ENCODE results near the gene SPTBN5.

Gene SPTBN5

DNA sequence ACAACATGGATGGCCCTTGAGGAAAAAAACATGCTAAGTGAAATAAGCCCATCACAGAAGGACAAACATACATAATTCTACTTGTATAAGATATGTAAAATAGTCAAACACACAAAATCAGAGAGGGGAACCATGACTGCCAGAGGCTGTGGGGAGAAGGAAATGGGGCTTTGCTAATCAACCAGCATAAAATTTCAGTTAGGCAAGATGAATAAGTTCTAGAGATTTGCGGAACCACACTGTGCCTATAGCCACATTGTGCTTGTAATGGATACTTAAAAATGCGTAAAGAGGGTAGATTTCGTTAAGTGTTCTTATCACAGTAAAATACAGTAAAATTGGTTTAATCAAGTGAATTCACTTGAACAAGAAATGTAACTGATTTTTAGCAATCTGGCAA, 33.7 kb upstream of the SPTBN5 start:
- TF ChIP-seq, protein P1, sequence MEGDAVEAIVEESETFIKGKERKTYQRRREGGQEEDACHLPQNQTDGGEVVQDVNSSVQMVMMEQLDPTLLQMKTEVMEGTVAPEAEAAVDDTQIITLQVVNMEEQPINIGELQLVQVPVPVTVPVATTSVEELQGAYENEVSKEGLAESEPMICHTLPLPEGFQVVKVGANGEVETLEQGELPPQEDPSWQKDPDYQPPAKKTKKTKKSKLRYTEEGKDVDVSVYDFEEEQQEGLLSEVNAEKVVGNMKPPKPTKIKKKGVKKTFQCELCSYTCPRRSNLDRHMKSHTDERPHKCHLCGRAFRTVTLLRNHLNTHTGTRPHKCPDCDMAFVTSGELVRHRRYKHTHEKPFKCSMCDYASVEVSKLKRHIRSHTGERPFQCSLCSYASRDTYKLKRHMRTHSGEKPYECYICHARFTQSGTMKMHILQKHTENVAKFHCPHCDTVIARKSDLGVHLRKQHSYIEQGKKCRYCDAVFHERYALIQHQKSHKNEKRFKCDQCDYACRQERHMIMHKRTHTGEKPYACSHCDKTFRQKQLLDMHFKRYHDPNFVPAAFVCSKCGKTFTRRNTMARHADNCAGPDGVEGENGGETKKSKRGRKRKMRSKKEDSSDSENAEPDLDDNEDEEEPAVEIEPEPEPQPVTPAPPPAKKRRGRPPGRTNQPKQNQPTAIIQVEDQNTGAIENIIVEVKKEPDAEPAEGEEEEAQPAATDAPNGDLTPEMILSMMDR (IDR thresholded peaks at IDR 0.05; ENCODE audit: control insufficient read depth, insufficient read depth, low read depth, low read length, missing control alignments) = no peak
- no peak for DNase-seq (ENCODE audit: low read depth)
- no peak overlapping the region for H3K4me3 ChIP-seq (ENCODE audit: control insufficient read depth, low read depth, low read length)

DNA sequence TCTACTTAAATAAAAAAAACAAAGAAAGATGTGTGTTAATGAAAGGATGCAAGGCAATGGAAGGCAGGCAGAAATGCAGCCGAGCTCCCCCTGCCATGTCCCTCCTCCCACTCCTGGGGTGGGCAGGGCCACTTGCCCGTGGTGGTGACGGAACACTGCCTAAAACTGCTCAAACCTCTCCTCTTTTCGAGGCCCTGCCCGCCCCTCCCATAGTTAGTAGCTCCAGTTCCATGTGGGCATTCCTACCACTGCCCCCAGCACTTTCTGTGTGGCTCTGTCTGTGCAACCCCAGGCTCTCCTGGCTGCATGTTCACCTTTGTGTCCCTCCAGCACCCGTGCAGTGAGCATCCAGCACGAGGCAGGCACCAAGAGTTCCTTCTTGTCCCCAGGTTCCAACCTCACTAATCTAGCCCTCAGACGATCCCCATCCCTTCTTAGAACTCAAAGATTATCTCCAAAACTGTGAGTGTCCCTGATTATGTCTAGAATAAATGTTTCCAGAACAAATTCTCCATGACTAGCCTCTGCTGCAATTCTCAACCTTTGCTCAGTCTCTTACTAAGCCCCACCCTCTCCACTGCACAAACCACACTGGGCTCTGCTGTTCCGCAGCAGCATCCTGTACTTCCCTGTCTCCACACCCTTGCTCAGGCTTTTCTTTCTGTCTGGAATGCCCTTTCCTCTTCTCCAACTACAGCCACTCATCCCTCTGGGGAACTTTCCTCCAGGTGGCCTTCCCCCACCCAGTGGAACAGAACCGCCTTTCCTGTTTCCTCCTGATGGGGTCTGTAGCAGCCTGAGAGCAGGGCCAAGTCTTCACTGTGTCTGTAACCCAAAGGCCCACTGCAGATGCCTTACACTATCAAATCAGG, 32.6 kb upstream of the SPTBN5 start:
- TF ChIP-seq, protein P1 (IDR thresholded peaks at IDR 0.05; ENCODE audit: control insufficient read depth, insufficient read depth, low read depth, low read length, missing control alignments) = no peak
- DNase-seq (ENCODE audit: low read depth) = no peak
- no peak overlapping the region for H3K4me3 ChIP-seq (ENCODE audit: control insufficient read depth, low read depth, low read length)

DNA sequence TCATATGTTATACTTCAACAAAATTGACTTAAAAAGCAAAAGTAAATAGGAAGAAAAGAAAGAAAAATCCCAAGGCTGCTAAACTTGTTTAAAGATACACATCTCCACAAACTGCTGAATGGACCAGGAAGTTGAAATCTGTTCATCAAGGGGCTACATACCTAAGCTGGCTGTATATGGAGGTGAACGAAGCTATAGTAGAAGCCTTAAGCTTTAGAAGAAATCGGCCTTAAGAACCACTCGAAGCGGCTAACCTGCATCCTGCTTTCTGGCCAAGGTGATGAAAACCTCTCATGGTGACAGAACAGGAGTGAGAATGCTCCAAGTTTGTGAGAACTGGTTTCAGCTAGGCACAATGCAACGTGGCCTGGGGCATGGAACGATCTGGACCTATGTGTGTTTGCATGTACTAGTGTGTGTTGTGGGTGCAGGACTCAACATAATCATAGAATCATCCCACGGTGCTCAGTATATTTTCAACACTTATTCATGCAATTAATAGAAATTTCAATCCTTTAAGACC, 31.3 kb upstream of the SPTBN5 start:
- H3K4me3 ChIP-seq (ENCODE audit: control insufficient read depth, low read depth, low read length) = no peak overlapping the region
- DNase-seq (ENCODE audit: low read depth) = no peak
- TF ChIP-seq, protein P1 (IDR thresholded peaks at IDR 0.05; ENCODE audit: control insufficient read depth, insufficient read depth, low read depth, low read length, missing control alignments) = no peak

DNA sequence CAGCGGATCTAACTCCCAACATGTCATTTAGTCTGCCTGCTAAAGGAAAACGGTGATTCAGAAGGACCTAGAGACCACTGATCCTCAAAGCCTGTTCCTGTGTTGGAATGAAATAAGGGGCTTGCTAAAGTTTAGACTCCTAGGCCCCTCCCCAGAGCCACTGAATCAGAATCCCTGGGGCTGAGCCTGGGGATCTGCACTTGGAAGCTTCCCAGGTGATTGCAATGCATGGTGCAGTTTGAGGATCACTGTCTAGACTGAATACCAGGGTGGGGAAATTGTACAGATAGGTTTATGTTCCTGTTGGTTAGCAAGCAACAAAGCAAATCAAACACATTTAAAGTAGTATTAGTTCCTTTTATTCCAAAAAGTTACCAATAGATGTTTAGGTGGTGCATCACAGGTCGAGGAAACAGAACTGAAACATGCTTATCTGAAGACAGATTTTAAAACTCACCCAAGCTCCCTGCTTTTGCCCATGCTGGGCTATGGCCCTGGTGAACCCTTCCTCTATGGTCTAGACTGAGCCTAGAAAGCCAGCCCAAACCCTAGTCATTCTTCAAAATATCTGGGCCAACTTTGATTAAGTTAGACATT, 29.6 kb upstream of the SPTBN5 start:
- no peak for DNase-seq (ENCODE audit: low read depth)
- TF ChIP-seq, protein P1 (IDR thresholded peaks at IDR 0.05; ENCODE audit: control insufficient read depth, insufficient read depth, low read depth, low read length, missing control alignments) = no peak
- no peak overlapping the region for H3K4me3 ChIP-seq (ENCODE audit: control insufficient read depth, low read depth, low read length)

DNA sequence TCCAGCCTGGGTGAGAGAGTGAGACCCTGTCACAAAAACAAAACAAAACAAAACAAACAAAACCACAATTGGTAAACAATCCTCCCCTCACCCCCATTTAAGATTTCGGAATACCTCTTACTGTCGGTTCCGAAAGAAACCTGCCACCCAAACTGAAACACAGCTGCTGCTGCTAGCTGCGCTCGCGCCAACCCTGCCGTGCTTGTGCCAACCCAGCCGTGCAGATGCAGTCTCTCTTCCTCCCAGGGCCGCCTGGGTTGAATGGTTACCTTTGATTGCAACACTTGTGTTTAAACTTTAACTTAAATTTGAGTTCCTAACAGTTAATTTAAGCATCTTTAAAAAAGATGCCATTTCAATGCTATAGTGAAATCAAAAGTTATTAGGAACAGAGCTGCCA, 28.5 kb upstream of the SPTBN5 start:
- DNase-seq (ENCODE audit: low read depth) = no peak
- no peak overlapping the region for H3K4me3 ChIP-seq (ENCODE audit: control insufficient read depth, low read depth, low read length)
- TF ChIP-seq, protein P1 (IDR thresholded peaks at IDR 0.05; ENCODE audit: control insufficient read depth, insufficient read depth, low read depth, low read length, missing control alignments) = no peak

DNA sequence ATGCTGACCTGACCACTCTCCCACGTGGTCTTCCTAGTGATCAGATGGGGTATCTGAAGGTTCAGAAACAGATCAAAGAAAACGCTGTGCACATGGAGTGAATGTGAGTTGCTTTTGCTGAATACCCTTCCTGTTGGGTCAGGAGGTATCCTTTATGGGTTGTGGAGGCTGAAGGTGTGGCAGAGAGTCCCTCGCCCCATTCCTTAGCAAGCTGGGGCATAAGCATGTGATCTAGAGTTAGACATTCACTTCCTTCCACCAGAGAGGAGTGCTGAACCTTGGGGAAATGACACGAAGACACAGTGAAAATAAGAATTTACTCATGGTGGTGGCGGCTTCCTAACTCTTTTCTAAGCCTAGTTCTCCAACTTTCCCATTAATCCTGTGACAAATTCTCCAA, 27.8 kb upstream of the SPTBN5 start:
- no peak overlapping the region for H3K4me3 ChIP-seq (ENCODE audit: control insufficient read depth, low read depth, low read length)
- no peak for DNase-seq (ENCODE audit: low read depth)
- TF ChIP-seq, protein P1 (IDR thresholded peaks at IDR 0.05; ENCODE audit: control insufficient read depth, insufficient read depth, low read depth, low read length, missing control alignments) = no peak
